Measurements from ENCODE around the gene FGF22.
"Not testable (repeated sequence)": the region's sequence is repeated elsewhere in the genome, so short reads cannot be mapped to it uniquely, and the experiment has no call there.

Gene FGF22

GRCh38 chr19:612941-613340 lies 26.7 kb upstream of the FGF22 start:
- Mint-ChIP-seq H3K9me3 (no peaks in the 10 kb centered on the region), H3K4me3 (no peak overlapping the region), H3K27ac (no peak overlapping the region), H3K36me3 (ENCODE audit: low read depth) (peaks cover 13% of the 10 kb centered on the region), H3K27me3 (peaks cover 60% of the 10 kb centered on the region), H3K4me1 (ENCODE audit: low read depth) (peaks cover 14% of the 10 kb centered on the region)
- intact Hi-C loops (cut with micrococcal nuclease), result no loop called here

GRCh38 chr19:613732-614567 lies 25.7 kb upstream of the FGF22 start:
- Mint-ChIP-seq H3K27ac (no peak overlapping the region), H3K27me3 (peaks cover 60% of the 10 kb centered on the region), H3K9me3 (no peaks in the 10 kb centered on the region), H3K4me1 (ENCODE audit: low read depth) (peaks cover 14% of the 10 kb centered on the region), H3K36me3 (ENCODE audit: low read depth) (peaks cover 23% of the 10 kb centered on the region), H3K4me3 (no peak overlapping the region)
- intact Hi-C loops (cut with micrococcal nuclease), result no loop called here

DNA sequence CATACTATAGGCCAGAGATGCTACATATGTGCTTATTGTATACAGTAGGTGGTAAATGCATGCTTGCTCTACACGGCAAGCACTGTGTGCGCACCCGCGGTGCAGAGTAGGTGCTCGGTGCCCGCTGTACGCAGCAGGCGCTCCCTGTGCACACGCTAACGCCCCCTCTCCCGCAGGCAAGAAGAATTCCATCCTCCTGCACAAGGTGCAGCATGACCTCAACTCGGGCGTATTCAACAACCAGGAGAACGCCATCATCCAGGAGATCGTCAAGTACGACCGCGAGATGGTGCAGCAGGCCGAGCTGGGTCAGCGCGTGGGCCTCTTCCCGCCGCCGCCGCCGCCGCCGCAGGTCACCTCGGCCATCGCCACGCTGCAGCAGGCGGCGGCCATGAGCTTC lies 24.1 kb upstream of the FGF22 start:
- peaks cover 55% of the 10 kb centered on the region for H3K27me3 Mint-ChIP-seq
- intact Hi-C loops (cut with micrococcal nuclease), result no loop called here
- no peaks in the 10 kb centered on the region for H3K9me3 Mint-ChIP-seq
- H3K27ac Mint-ChIP-seq, result no peak overlapping the region
- H3K4me3 Mint-ChIP-seq, result no peak overlapping the region
- H3K36me3 Mint-ChIP-seq (ENCODE audit: low read depth), result peaks cover 40% of the 10 kb centered on the region
- peaks cover 6% of the 10 kb centered on the region for H3K4me1 Mint-ChIP-seq (ENCODE audit: low read depth)

- H3K9me3 Mint-ChIP-seq, result no peaks in the 10 kb centered on the region
- peaks cover under 1% of the 10 kb centered on the region for H3K4me1 Mint-ChIP-seq (ENCODE audit: low read depth)
- intact Hi-C loops (cut with micrococcal nuclease), result no loop called here
- H3K4me3 Mint-ChIP-seq, result no peak overlapping the region
- H3K27me3 Mint-ChIP-seq, result peaks cover 50% of the 10 kb centered on the region
- peaks cover 45% of the 10 kb centered on the region for H3K36me3 Mint-ChIP-seq (ENCODE audit: low read depth)
- H3K27ac Mint-ChIP-seq, result no peak overlapping the region
Measured at GRCh38 chr19:616062-616700, 23.5 kb upstream of the FGF22 start.

GRCh38 chr19:616747-617526 lies 22.7 kb upstream of the FGF22 start:
- Mint-ChIP-seq H3K4me1 (ENCODE audit: low read depth) (no peaks in the 10 kb centered on the region), H3K4me3 (no peak overlapping the region), H3K36me3 (ENCODE audit: low read depth) (peaks cover 53% of the 10 kb centered on the region), H3K27ac (no peak overlapping the region), H3K9me3 (no peaks in the 10 kb centered on the region), H3K27me3 (peaks cover 46% of the 10 kb centered on the region)
- intact Hi-C loops (cut with micrococcal nuclease), result no loop called here

DNA sequence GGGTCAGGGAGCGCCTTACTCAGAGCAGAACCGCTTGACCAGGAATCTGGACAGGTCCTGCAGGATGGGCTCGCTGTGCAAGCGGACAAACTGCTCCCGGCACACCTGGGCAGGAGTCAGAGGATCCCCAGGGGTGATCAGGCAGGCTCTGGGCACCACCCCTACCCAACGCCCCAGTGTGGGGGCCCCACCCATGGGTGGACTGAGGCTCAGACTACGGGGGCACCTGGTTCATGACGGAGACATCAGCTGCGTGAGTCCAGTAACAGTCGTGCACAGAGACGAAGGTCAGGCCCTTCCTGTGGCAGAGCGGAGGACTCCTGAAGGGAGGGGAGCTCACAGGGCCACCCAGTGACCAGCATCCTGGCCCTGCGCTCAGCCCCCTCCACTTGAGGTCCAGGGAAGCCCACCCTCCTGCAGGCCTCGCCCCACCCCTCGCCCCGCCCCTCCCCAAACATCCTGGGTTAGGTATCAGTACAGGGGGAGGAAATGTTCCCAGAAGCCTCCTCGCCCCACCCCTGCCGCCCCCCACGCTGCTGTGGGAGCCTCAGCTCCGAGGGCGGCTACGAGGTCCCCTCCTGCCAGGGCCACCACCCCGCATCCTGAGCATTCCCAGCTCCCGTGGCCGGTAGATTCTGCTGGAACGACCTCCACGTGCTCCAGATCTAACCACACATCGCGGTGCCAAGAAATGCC lies 22.0 kb upstream of the FGF22 start:
- no peak overlapping the region for H3K27ac Mint-ChIP-seq
- H3K4me3 Mint-ChIP-seq, result no peak overlapping the region
- H3K36me3 Mint-ChIP-seq (ENCODE audit: low read depth), result peaks cover 60% of the 10 kb centered on the region
- peaks cover 38% of the 10 kb centered on the region for H3K27me3 Mint-ChIP-seq
- no peaks in the 10 kb centered on the region for H3K9me3 Mint-ChIP-seq
- no peaks in the 10 kb centered on the region for H3K4me1 Mint-ChIP-seq (ENCODE audit: low read depth)
- intact Hi-C loops (cut with micrococcal nuclease), result no loop called here

GRCh38 chr19:618247-618619 lies 21.4 kb upstream of the FGF22 start:
- H3K27ac Mint-ChIP-seq, result no peak overlapping the region
- peaks cover 33% of the 10 kb centered on the region for H3K27me3 Mint-ChIP-seq
- no peaks in the 10 kb centered on the region for H3K4me1 Mint-ChIP-seq (ENCODE audit: low read depth)
- intact Hi-C loops (cut with micrococcal nuclease), result no loop called here
- H3K9me3 Mint-ChIP-seq, result no peaks in the 10 kb centered on the region
- H3K4me3 Mint-ChIP-seq, result no peak overlapping the region
- peaks cover 66% of the 10 kb centered on the region for H3K36me3 Mint-ChIP-seq (ENCODE audit: low read depth)

- Mint-ChIP-seq H3K27me3 (peaks cover 31% of the 10 kb centered on the region), H3K36me3 (ENCODE audit: low read depth) (peaks cover 71% of the 10 kb centered on the region), H3K27ac (no peak overlapping the region), H3K4me1 (ENCODE audit: low read depth) (no peaks in the 10 kb centered on the region), H3K9me3 (no peaks in the 10 kb centered on the region), H3K4me3 (no peak overlapping the region)
- intact Hi-C loops (cut with micrococcal nuclease), result no loop called here
Measured at GRCh38 chr19:618674-619285, 20.9 kb upstream of the FGF22 start.

DNA sequence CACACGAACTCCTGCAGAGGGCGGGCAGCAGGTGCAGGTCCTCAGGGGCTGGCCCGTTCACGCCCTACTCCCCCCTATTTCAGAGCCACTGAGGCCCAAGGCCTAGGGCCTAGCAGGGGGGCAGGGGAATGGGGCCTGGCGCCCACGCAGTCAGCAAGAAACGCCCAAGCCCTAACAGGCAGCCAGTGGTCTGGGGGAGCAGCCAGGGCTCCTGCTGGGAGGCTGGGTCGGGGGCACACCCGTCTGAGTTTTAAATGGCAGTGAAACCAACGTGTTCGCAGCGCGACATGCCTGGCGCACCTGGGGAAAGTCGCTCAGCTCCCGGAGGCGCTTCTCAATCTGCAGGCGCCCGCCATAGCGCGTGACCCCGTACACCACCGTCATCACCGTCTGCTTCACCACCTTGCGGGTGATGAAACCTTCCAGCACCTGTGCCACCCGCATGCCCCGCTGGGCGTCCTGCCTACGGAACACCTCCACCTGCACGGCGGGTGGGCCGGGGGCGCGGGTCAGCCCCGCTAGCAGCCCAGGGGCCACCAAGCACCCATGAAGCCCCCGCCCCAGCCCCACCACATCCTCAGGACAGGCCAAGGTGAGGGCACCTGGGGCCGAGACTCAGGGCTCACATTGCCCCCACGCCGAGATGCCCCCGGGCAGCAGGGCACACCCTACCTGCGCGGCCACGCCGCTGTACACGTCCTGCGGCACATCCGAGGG lies 20.2 kb upstream of the FGF22 start:
- no peaks in the 10 kb centered on the region for H3K4me1 Mint-ChIP-seq (ENCODE audit: low read depth)
- H3K9me3 Mint-ChIP-seq, result no peaks in the 10 kb centered on the region
- H3K4me3 Mint-ChIP-seq, result no peak overlapping the region
- intact Hi-C loops (cut with micrococcal nuclease), result no loop called here
- H3K27ac Mint-ChIP-seq, result no peak overlapping the region
- peaks cover 78% of the 10 kb centered on the region for H3K36me3 Mint-ChIP-seq (ENCODE audit: low read depth)
- H3K27me3 Mint-ChIP-seq, result peaks cover 24% of the 10 kb centered on the region

- intact Hi-C loops (cut with micrococcal nuclease), result no loop called here
- H3K9me3 Mint-ChIP-seq, result no peaks in the 10 kb centered on the region
- no peak overlapping the region for H3K27ac Mint-ChIP-seq
- H3K36me3 Mint-ChIP-seq (ENCODE audit: low read depth), result peaks cover 86% of the 10 kb centered on the region
- H3K27me3 Mint-ChIP-seq, result peaks cover 15% of the 10 kb centered on the region
- H3K4me1 Mint-ChIP-seq (ENCODE audit: low read depth), result no peaks in the 10 kb centered on the region
- H3K4me3 Mint-ChIP-seq, result no peak overlapping the region
Measured at GRCh38 chr19:620166-620862, 19.4 kb upstream of the FGF22 start.

GRCh38 chr19:621191-621590 lies 18.5 kb upstream of the FGF22 start:
- H3K9me3 Mint-ChIP-seq; intact Hi-C loops (cut with micrococcal nuclease); H3K27ac Mint-ChIP-seq; H3K4me1 Mint-ChIP-seq (ENCODE audit: low read depth); H3K4me3 Mint-ChIP-seq: not testable (repeated sequence)
- H3K36me3 Mint-ChIP-seq (ENCODE audit: low read depth), result peaks cover 95% of the 10 kb centered on the region
- peaks cover 10% of the 10 kb centered on the region for H3K27me3 Mint-ChIP-seq

DNA sequence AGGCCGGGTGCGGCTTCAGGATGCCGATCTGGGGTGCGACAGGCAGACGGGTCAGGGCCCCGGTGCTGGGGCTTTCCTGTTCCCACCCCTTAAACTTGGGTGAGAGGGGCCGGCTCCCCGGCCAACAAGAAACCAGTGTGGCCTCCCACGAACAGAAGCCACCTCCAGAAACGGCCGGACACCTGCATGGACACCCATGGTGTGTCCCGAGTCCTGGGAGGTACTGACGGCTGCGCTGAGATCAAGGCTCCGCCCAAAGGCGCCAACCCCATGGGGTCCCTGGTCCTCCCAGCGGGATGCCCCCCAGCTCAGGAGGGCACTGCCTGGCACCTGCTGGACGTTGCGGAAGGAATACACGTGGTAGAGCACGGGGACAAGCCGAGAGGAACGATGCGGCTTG lies 17.9 kb upstream of the FGF22 start:
- H3K27ac Mint-ChIP-seq, result no peak overlapping the region
- no peaks in the 10 kb centered on the region for H3K4me1 Mint-ChIP-seq (ENCODE audit: low read depth)
- no peak overlapping the region for H3K4me3 Mint-ChIP-seq
- intact Hi-C loops (cut with micrococcal nuclease), result no loop called here
- H3K36me3 Mint-ChIP-seq (ENCODE audit: low read depth), result peaks cover 100% of the 10 kb centered on the region
- H3K27me3 Mint-ChIP-seq, result peaks cover 8% of the 10 kb centered on the region
- no peaks in the 10 kb centered on the region for H3K9me3 Mint-ChIP-seq

Data from dendritic cell treated with granulocyte-macrophage colony-stimulating factor and Interleukin-4, amounts not matched to agents 40 ng/mL and 50 ng/mL, for 4 days (primary cell).